Large intestine (tissue), 3 donors: ENCODE data around the gene MRTFB. TPM values are rescaled to one million over a fixed set of nuclear protein-coding genes. Genes with fewer than 3 reads are reported as not detected.

Experiments used
- DNase-seq, 2 donors: peaks; one replicate each; pipeline versions ENCODE4 v3.0.0 to v3.0.0-alpha.2; 2013
- H3K27ac ChIP-seq: one replicate; pipeline ENCODE4 v1.5.1; 2013; ENCODE audit warnings: low read length
- H3K27me3 ChIP-seq: 2 replicates; pipeline ENCODE4 v1.6.1; 2013; ENCODE audit warnings: low read length; ENCODE audit not compliant: control insufficient read depth, insufficient read depth
- H3K36me3 ChIP-seq: 2 replicates; pipeline ENCODE4 v1.6.1; 2013; ENCODE audit warnings: low read length; ENCODE audit not compliant: control insufficient read depth, insufficient read depth
- H3K4me1 ChIP-seq: one replicate; pipeline ENCODE4 v1.6.1; 2013; ENCODE audit warnings: low read length; ENCODE audit not compliant: control insufficient read depth, insufficient read depth
- H3K4me3 ChIP-seq: one replicate; pipeline ENCODE4 v1.5.1; 2013; ENCODE audit warnings: low read length
- H3K9me3 ChIP-seq: one replicate; pipeline ENCODE4 v1.6.1; 2013; ENCODE audit warnings: mild to moderate bottlenecking, low read depth, low read length, moderate library complexity; ENCODE audit not compliant: control insufficient read depth
- WGBS: methylation state at CpG from one replicate; pipeline ENCODE4 v1.1.5; 2013; ENCODE audit warnings: low lambda C conversion rate; ENCODE audit not compliant: insufficient coverage; 5-methylcytosine and 5-hydroxymethylcytosine counted together
- polyA plus RNA-seq: library from polyadenylated mRNA; unstranded; fragments of 120-200 nt; gene quantifications from one replicate; pipeline ENCODE4 v1.2.1, GENCODE V29; 2013

Gene MRTFB
- polyA plus RNA-seq, 1 donor, result 20.6 TPM

DNA sequence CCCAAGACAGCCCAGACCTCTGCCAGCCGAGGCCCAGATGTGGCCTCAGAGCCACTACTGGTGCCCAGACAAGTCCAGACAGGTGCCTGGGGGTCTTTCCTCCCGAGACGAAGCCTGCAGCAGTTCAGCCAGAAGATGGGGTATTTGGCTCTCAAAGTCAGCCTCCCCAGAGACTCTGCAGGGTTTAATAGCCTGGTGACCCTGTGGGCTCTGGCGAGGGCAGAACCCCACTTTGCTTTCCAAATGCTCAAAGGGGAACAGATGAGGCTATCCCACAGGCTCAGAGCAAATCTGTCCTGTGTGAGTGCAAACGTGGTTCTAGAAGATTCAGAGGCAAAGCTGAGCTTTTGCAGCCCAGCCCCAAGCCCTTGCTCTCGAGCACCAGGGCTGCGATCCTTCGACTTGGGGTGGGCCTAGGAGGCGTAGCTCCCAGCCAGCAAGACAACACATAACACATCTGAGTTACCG, 236.0 kb downstream of the MRTFB start:
- no CpG with 5 or more reads among the region's 10 CpGs for WGBS
- no peaks in the 10 kb centered on the region for H3K9me3 ChIP-seq
- peaks cover 28% of the 10 kb centered on the region for H3K27me3 ChIP-seq
- H3K4me3 ChIP-seq, result no peak overlapping the region
- H3K27ac ChIP-seq, result no peak overlapping the region
- no peak for DNase-seq
- H3K4me1 ChIP-seq, result peaks cover 2% of the 10 kb centered on the region
- H3K36me3 ChIP-seq, result no peaks in the 10 kb centered on the region

DNA sequence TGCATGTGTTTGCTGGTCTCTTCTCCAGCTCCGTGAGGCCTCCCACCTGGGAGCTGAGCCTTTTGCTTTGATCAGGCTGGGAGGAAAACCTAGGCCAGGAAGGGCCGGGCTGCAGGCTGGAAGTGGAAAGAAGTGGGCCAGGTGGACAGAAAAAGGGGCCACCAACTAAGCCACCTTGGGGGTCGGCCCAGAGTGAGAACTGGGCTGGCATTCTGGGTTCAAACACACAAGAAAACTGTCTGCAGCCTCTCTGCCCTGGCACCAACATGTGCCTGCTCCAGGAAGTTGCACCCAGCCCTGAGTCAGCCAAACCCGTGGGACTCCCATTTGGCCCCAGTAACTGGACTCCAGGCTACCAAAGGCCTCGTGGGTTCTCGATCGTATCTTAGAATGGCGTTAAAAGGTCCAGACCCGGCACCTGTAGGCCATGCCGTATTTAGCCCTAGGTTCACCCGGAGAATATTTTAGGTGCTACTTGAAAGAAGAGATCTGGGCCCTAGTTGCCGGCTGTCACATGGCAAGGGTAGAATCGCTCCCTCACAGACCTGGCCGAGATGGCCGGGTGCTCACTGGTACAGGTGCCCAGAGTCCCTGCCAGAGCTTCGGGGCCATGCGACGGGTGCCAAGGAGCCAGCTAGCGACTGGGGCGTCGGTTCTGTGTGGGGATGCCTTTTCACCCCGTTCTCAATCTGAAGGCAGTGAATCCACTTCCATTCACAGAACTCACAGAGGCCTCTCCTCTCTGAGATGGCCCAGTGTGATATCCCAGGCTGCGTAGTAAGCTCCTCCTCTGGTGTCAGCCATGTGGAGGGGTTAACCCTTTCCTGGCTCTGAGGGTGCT, 236.6 kb downstream of the MRTFB start:
- WGBS, result no CpG with 5 or more reads among the region's 23 CpGs
- Histone ChIP-seq H3K27ac (no peak overlapping the region), H3K4me1 (peaks cover 2% of the 10 kb centered on the region), H3K27me3 (peaks cover 24% of the 10 kb centered on the region), H3K36me3 (no peaks in the 10 kb centered on the region), H3K9me3 (no peaks in the 10 kb centered on the region), H3K4me3 (no peak overlapping the region)
- DNase-seq, result no peak

DNA sequence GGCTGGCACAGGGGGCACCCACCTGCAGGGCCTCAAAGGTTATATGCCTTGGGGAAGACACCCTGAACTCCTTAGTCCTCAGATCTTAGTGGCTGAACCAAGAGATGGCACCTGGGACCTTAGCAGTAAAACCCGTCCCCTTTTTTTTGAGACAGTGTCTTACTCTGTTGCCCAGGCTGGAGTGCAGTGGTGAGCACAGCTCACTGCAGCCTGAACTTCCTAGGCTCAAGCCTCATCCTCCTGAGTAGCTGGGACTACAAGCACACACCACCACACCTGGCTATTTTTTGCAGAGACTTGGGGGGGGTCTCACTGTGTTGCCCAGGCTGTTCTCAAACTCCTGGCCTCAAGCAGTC, 237.2 kb downstream of the MRTFB start:
- H3K27ac ChIP-seq, result no peak overlapping the region
- H3K4me1 ChIP-seq, result peaks cover 1% of the 10 kb centered on the region
- H3K36me3 ChIP-seq, result no peaks in the 10 kb centered on the region
- DNase-seq, result no peak
- peaks cover 18% of the 10 kb centered on the region for H3K27me3 ChIP-seq
- no peak overlapping the region for H3K4me3 ChIP-seq
- no CpG with 5 or more reads among the region's 1 CpG for WGBS
- H3K9me3 ChIP-seq, result no peaks in the 10 kb centered on the region

DNA sequence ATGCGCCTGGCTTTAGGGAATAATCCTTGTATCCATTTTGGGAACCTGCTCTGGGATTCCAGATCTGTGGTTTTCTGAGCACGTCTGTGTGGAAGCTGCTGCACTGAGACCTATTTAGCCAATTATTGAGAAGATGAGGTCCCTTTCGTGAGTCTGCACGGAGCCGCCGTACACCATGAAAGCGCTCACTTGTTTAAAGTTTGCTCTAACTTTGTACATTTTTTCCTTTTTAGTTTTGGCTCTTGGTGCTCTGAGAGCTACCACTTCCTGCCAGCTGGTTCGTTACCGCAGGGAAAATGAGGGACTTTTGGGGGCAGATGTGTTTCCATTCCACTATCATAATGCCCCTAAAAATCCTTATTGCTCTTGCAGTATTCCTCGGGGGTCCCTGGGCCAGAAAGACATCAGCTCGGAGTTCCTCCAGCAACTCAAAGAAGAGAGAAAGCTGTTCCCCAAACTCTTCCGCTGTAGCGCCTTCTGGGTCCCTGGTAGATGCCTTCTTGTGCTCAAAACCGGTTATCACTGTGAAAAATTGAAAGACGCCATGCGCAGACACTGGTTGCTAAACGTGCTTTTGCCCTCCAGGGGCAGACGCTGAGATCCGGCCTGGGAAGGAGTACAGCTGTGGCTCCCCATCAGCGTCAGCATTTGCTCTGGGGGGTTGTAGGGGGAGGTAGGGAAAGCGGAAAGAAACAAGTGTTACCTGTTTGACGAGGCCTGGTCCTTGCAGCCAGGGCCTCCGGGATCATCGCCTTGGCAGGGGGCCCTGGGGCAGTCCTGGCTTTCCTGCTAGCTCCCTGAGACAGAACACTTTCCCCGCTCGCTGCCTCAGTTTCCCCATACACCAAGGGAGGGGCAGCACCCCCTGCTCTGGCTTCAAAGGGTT, 238.1 kb downstream of the MRTFB start:
- no peaks in the 10 kb centered on the region for H3K4me1 ChIP-seq
- H3K27ac ChIP-seq, result no peak overlapping the region
- no peak for DNase-seq
- no peaks in the 10 kb centered on the region for H3K9me3 ChIP-seq
- no peaks in the 10 kb centered on the region for H3K36me3 ChIP-seq
- H3K27me3 ChIP-seq, result peaks cover 9% of the 10 kb centered on the region
- WGBS, result 76% methylated on average over 5 of the region's 26 CpGs
- no peak overlapping the region for H3K4me3 ChIP-seq

DNA sequence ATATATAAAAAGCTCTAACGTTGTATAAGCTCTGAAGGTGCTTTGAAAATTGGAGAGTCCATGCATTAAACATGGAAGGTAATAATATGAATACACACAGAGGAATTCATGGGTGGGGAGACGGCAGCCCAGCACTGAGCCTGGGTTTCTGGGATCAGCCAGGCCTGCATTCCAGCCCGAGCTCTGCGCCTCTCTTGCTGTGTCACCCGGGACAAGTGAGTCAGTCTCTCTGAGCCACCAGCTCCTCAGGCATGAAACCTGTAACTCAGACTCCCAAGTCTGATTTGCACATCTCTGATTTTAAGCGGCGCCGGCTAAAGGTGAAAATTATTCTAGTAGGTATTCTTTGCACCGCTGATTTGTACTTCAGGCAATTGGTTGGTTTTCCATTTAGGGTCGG, 238.8 kb downstream of the MRTFB start:
- Histone ChIP-seq H3K4me3 (no peak overlapping the region), H3K36me3 (no peaks in the 10 kb centered on the region), H3K4me1 (no peaks in the 10 kb centered on the region), H3K27me3 (peaks cover 5% of the 10 kb centered on the region), H3K27ac (no peak overlapping the region), H3K9me3 (no peaks in the 10 kb centered on the region)
- 57% methylated on average over 1 of the region's 10 CpGs for WGBS
- DNase-seq, result no peak

DNA sequence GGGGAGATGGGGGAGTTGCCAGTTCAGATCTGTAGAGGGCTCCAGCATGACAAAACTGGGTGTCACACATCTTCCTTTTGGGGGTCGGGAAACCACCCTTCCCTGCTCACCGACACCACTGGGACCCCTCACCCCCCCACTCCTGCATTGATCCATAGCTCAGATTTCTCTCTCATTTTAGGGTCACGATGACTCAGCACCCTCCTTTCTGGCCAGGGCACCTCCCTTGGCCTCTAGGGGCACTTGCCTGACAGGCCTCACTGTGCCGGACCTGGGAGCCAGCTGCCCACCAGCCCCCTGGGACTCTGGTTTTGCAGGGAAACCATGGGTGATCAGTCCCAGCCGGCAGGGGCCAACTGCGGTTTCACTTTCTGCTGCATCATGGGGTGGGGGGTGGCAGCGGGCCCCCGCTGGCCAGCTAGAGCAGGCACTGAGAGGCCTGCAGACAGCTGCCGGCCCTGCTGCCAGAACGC, 239.4 kb downstream of the MRTFB start:
- Histone ChIP-seq H3K4me3 (no peak overlapping the region), H3K9me3 (no peaks in the 10 kb centered on the region), H3K27ac (no peak overlapping the region), H3K36me3 (no peaks in the 10 kb centered on the region), H3K4me1 (no peaks in the 10 kb centered on the region), H3K27me3 (no peaks in the 10 kb centered on the region)
- DNase-seq, result no peak
- WGBS, result no CpG with 5 or more reads among the region's 10 CpGs

DNA sequence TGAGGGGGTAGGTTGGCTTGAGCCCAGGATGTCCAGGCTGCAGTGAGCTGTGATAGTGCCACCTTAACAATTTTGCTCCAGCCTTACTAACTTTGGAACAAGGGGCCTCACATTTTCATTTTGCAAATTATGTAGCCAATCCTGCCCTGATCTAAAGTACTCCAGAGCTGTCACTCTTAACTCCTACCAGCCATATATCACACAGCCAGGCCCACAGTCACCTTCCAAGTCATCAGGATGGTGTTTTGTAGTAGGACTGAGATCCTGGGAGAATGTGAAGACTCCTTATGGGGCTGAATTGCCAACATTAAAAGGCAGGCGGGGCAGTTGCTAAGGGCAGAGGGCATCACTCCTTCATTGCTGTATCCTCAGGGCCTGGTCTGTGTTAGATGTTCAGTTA, 243.0 kb downstream of the MRTFB start:
- Histone ChIP-seq H3K4me3 (no peak overlapping the region), H3K27me3 (no peaks in the 10 kb centered on the region), H3K9me3 (no peaks in the 10 kb centered on the region), H3K4me1 (no peaks in the 10 kb centered on the region), H3K27ac (no peak overlapping the region), H3K36me3 (no peaks in the 10 kb centered on the region)
- whole genome bisulfite sequencing, result no CpG with 5 or more reads among the region's 1 CpG
- DNase-seq, result no peak

DNA sequence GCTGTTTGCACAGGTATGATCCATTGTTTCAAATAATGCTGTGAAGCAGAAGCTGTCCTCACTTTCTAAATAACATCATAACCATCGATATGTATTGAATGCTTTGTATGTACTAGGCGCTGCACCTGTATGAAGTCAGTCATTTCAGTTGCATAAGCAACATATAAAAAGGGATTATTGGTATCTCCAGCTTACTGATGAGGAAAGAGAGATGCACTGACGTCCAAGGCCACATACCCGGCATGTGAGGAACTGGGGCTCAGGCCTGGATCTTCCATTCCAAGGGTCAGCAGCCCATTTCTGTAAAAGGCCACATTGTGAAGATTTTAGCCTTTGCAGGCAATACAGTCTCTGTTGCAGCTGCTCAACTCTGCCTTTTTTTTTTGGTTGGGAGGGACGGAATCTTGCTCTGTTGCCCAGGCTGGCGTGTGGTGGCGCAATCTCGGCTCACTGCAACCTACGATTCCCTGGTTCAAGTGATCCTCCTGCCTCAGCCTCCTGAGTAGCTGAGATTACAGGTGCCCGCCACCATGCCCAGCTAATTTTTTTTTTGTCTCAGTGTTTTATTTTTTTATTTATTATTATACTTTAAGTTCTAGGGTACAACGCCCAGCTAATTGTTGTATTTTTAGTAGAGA, 244.7 kb downstream of the MRTFB start:
- Histone ChIP-seq H3K4me3 (no peak overlapping the region), H3K9me3 (no peaks in the 10 kb centered on the region), H3K27ac (no peak overlapping the region), H3K4me1 (no peaks in the 10 kb centered on the region), H3K36me3 (no peaks in the 10 kb centered on the region), H3K27me3 (no peaks in the 10 kb centered on the region)
- no peak for DNase-seq
- 97% methylated on average over 5 of the region's 11 CpGs for WGBS
